Measurements from ENCODE around the gene PLLP. TPM values are rescaled to one million over a fixed set of nuclear protein-coding genes. Genes with fewer than 3 reads are reported as not detected.

Gene PLLP
- total RNA-seq, 1 experiment from 2014 or later, result 0.72 TPM

DNA sequence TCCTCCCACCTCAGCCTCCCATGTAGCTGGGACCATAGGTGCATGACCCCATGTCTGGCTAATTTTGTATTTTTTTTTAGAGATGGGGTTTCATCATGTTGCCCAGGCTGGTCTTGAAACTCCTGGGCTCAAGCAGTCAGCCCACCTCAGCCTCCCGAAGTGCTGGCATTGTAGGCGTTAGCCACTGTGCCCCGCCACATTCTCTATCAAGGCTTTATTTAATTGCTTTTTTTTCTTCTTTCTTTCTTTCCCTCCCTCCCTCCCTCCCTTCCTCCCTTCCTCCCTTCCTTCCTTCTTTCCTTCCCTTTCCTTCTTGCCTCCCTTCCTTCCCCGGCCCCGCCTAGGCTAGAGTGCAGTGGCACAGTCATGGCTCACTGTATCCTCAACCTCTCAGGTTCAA lies 74.7 kb downstream of the PLLP start:
- Histone ChIP-seq H3K9me3 (ENCODE audit: control insufficient read depth, insufficient read depth, low read depth, low read length) (no peaks in the 10 kb centered on the region), H3K27ac (ENCODE audit: low read length) (no peak overlapping the region), H3K36me3 (ENCODE audit: control insufficient read depth, insufficient read depth, low read length) (peaks cover 29% of the 10 kb centered on the region), H3K4me1 (ENCODE audit: control insufficient read depth, insufficient read depth, low read length) (no peaks in the 10 kb centered on the region), H3K27me3 (ENCODE audit: control insufficient read depth, insufficient read depth, low read length) (no peaks in the 10 kb centered on the region), H3K4me3 (ENCODE audit: low read depth in 2 of 2, low read length in 2 of 2) (no peak overlapping the region)
- CTCF ChIA-PET, result no interaction called here
- POLR2A ChIA-PET, result interaction anchor here (0.5 kb wide), 1 partner anchor 24 kb away, joined by 4 read pairs; the partner anchor contains the start of genes PSME3IP1 and RSPRY1
- TF ChIP-seq SIN3A (IDR thresholded peaks at IDR 0.05; ENCODE audit: borderline replicate concordance, insufficient read depth, low read depth, low read length) (no peak), POLR2AphosphoS5 (IDR thresholded peaks at IDR 0.05; ENCODE audit: low read depth, low read length) (no peak), TCF7L2 (IDR thresholded peaks at IDR 0.05; ENCODE audit: low read depth, low read length) (no peak), CTCF (IDR thresholded peaks at IDR 0.05) (no peak)
- TF ChIP-seq, protein P1, sequence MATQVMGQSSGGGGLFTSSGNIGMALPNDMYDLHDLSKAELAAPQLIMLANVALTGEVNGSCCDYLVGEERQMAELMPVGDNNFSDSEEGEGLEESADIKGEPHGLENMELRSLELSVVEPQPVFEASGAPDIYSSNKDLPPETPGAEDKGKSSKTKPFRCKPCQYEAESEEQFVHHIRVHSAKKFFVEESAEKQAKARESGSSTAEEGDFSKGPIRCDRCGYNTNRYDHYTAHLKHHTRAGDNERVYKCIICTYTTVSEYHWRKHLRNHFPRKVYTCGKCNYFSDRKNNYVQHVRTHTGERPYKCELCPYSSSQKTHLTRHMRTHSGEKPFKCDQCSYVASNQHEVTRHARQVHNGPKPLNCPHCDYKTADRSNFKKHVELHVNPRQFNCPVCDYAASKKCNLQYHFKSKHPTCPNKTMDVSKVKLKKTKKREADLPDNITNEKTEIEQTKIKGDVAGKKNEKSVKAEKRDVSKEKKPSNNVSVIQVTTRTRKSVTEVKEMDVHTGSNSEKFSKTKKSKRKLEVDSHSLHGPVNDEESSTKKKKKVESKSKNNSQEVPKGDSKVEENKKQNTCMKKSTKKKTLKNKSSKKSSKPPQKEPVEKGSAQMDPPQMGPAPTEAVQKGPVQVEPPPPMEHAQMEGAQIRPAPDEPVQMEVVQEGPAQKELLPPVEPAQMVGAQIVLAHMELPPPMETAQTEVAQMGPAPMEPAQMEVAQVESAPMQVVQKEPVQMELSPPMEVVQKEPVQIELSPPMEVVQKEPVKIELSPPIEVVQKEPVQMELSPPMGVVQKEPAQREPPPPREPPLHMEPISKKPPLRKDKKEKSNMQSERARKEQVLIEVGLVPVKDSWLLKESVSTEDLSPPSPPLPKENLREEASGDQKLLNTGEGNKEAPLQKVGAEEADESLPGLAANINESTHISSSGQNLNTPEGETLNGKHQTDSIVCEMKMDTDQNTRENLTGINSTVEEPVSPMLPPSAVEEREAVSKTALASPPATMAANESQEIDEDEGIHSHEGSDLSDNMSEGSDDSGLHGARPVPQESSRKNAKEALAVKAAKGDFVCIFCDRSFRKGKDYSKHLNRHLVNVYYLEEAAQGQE (IDR thresholded peaks at IDR 0.05; ENCODE audit: insufficient read depth in 1 of 2, low read depth in 2 of 2, low read length in 1 of 2), result no peak
- intact Hi-C loops (cut with micrococcal nuclease; ENCODE audit: unreplicated experiment) (no loop called here), in situ Hi-C loops (cut with HindIII; ENCODE audit: low pct_unique_long_range_greater_than_20kb, low sequenced_read_pairs) (no loop called here)
- BruUV-seq (replicated peaks), result no TSS peak
- ATAC-seq (no peak), DNase-seq (ENCODE audit: low read depth, low spot score) (no peak)

DNA sequence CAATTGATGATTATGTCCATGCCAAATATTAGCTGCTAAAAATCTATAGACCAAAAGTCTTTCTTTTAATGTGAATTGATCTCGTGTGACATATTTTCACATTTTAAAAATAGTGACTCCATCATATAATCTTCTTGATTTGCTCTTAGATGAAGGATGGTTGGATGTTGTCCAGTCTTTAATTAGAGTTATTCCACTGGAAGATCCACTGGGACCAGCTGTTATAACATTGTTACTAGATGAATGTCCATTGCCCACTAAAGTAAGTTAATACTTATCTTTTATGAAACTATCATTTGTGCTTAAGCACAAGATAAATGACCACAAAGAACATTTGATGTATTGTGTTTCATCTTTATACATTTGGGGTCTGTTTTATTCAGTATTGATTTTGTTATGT lies 75.5 kb downstream of the PLLP start:
- in situ Hi-C loops (cut with HindIII; ENCODE audit: low pct_unique_long_range_greater_than_20kb, low sequenced_read_pairs) (no loop called here), intact Hi-C loops (cut with micrococcal nuclease; ENCODE audit: unreplicated experiment) (no loop called here)
- H3K27ac ChIP-seq (ENCODE audit: low read length), result no peak overlapping the region
- H3K27me3 ChIP-seq (ENCODE audit: control insufficient read depth, insufficient read depth, low read length), result no peaks in the 10 kb centered on the region
- H3K9me3 ChIP-seq (ENCODE audit: control insufficient read depth, insufficient read depth, low read depth, low read length), result no peaks in the 10 kb centered on the region
- no peak for TF ChIP-seq CTCF (IDR thresholded peaks at IDR 0.05)
- no peak for TF ChIP-seq SIN3A (IDR thresholded peaks at IDR 0.05; ENCODE audit: borderline replicate concordance, insufficient read depth, low read depth, low read length)
- TF ChIP-seq, protein P1 (IDR thresholded peaks at IDR 0.05; ENCODE audit: insufficient read depth in 1 of 2, low read depth in 2 of 2, low read length in 1 of 2), result no peak
- TF ChIP-seq TCF7L2 (IDR thresholded peaks at IDR 0.05; ENCODE audit: low read depth, low read length), result no peak
- TF ChIP-seq POLR2AphosphoS5 (IDR thresholded peaks at IDR 0.05; ENCODE audit: low read depth, low read length), result no peak
- peaks cover 29% of the 10 kb centered on the region for H3K36me3 ChIP-seq (ENCODE audit: control insufficient read depth, insufficient read depth, low read length)
- DNase-seq (ENCODE audit: low read depth, low spot score), result no peak
- POLR2A ChIA-PET, result no interaction called here
- H3K4me1 ChIP-seq (ENCODE audit: control insufficient read depth, insufficient read depth, low read length), result no peaks in the 10 kb centered on the region
- H3K4me3 ChIP-seq (ENCODE audit: low read depth in 2 of 2, low read length in 2 of 2), result no peak overlapping the region
- CTCF ChIA-PET, result no interaction called here
- ATAC-seq, result no peak
- no TSS peak for BruUV-seq (replicated peaks)

Other genes with a start within 250 kb of the PLLP start
- 43.4 TPM for gene CPNE2, start 192.1 kb downstream of the PLLP start, total RNA-seq (2021; ENCODE audit: unreplicated experiment)
- 67.6 TPM for gene PSME3IP1, start 98.6 kb downstream of the PLLP start, total RNA-seq (2021; ENCODE audit: unreplicated experiment)
- 29.4 TPM for gene RSPRY1, start 98.3 kb downstream of the PLLP start, total RNA-seq (2021; ENCODE audit: unreplicated experiment)
- 47.7 TPM for gene ARL2BP, start 39.4 kb downstream of the PLLP start, total RNA-seq (2021; ENCODE audit: unreplicated experiment)
- 0.39 TPM for gene CCL22, start 74.1 kb upstream of the PLLP start, total RNA-seq (2021; ENCODE audit: unreplicated experiment)
- gene CX3CL1, start 87.8 kb upstream of the PLLP start, total RNA-seq (2021; ENCODE audit: unreplicated experiment), result 21.8 TPM
- not detected for gene CCL17, start 120.1 kb upstream of the PLLP start, total RNA-seq (2021; ENCODE audit: unreplicated experiment)
- 64.0 TPM for gene CIAPIN1, start 162.7 kb upstream of the PLLP start, total RNA-seq (2021; ENCODE audit: unreplicated experiment)
- 48.5 TPM for gene COQ9, start 162.8 kb upstream of the PLLP start, total RNA-seq (2021; ENCODE audit: unreplicated experiment)
- 53.9 TPM for gene POLR2C, start 178.0 kb upstream of the PLLP start, total RNA-seq (2021; ENCODE audit: unreplicated experiment)
- 6.8 TPM for gene DOK4, start 201.8 kb upstream of the PLLP start, total RNA-seq (2021; ENCODE audit: unreplicated experiment)